Measurements from ENCODE around the gene NFATC1. TPM values are rescaled to one million over a fixed set of nuclear protein-coding genes. Genes with fewer than 3 reads are reported as not detected.

The NFATC1 gene
- total RNA-seq, 6 experiments from 2014 or later, result 0.57 to 2.0 (median 0.89) TPM

GRCh38 chr18:79365701-79366100 is 30.0 kb upstream of the NFATC1 start:
- no peak for DNase-seq
- no peak overlapping the region for H3K4me3 Mint-ChIP-seq

GRCh38 chr18:79366177-79367094 is 29.3 kb upstream of the NFATC1 start:
- no peak overlapping the region for H3K4me3 Mint-ChIP-seq

More at GRCh38 chr18:79365701-79366100, 30.0 kb upstream of the NFATC1 start:
- no peaks in the 10 kb centered on the region for H3K27me3 Mint-ChIP-seq (ENCODE audit: insufficient read depth)
- peaks cover 15% of the 10 kb centered on the region for H3K36me3 Mint-ChIP-seq (ENCODE audit: low read depth)
- peaks cover 32% of the 10 kb centered on the region for H3K4me1 Mint-ChIP-seq (ENCODE audit: low read depth)
- no peak for TF ChIP-seq CTCF (IDR thresholded peaks at IDR 0.05)
- no peaks in the 10 kb centered on the region for H3K9me3 Mint-ChIP-seq
- no peak overlapping the region for H3K27ac Mint-ChIP-seq

GRCh38 chr18:79367480-79367879 is 28.2 kb upstream of the NFATC1 start:
- Mint-ChIP-seq H3K4me1 (ENCODE audit: low read depth) (peaks cover 15% of the 10 kb centered on the region), H3K36me3 (ENCODE audit: low read depth) (peaks cover 15% of the 10 kb centered on the region), H3K9me3 (no peaks in the 10 kb centered on the region), H3K4me3 (no peak overlapping the region), H3K27me3 (ENCODE audit: insufficient read depth) (no peaks in the 10 kb centered on the region), H3K27ac (no peak overlapping the region)
- no peak for DNase-seq
- no peak for TF ChIP-seq CTCF (IDR thresholded peaks at IDR 0.05)

More at GRCh38 chr18:79366177-79367094, 29.3 kb upstream of the NFATC1 start:
- peak; percentile 20 for DNase-seq
- H3K36me3 Mint-ChIP-seq (ENCODE audit: low read depth), result peaks cover 15% of the 10 kb centered on the region
- TF ChIP-seq CTCF (IDR thresholded peaks at IDR 0.05), result no peak
- H3K27me3 Mint-ChIP-seq (ENCODE audit: insufficient read depth), result no peaks in the 10 kb centered on the region
- no peaks in the 10 kb centered on the region for H3K9me3 Mint-ChIP-seq
- no peak overlapping the region for H3K27ac Mint-ChIP-seq
- H3K4me1 Mint-ChIP-seq (ENCODE audit: low read depth), result peaks cover 25% of the 10 kb centered on the region

- Mint-ChIP-seq H3K36me3 (ENCODE audit: low read depth) (peaks cover 15% of the 10 kb centered on the region), H3K27me3 (ENCODE audit: insufficient read depth) (no peaks in the 10 kb centered on the region), H3K4me3 (no peak overlapping the region), H3K4me1 (ENCODE audit: low read depth) (peaks cover 12% of the 10 kb centered on the region), H3K27ac (no peak overlapping the region), H3K9me3 (no peaks in the 10 kb centered on the region)
- no peak for DNase-seq
- no peak for TF ChIP-seq CTCF (IDR thresholded peaks at IDR 0.05)
These were observed 27.7 kb upstream of the NFATC1 start for GRCh38 chr18:79367989-79368388.

- Mint-ChIP-seq H3K36me3 (ENCODE audit: low read depth) (peaks cover 9% of the 10 kb centered on the region), H3K4me3 (no peak overlapping the region), H3K27me3 (ENCODE audit: insufficient read depth) (no peaks in the 10 kb centered on the region), H3K9me3 (no peaks in the 10 kb centered on the region), H3K27ac (no peak overlapping the region), H3K4me1 (ENCODE audit: low read depth) (peaks cover 12% of the 10 kb centered on the region)
- DNase-seq, result no peak
- TF ChIP-seq CTCF (IDR thresholded peaks at IDR 0.05), result no peak
These were observed 27.0 kb upstream of the NFATC1 start for GRCh38 chr18:79368681-79369080.

All from HFFc6 (cell line).